Measurements from ENCODE around the gene ANKRD13D. TPM values are rescaled to one million over a fixed set of nuclear protein-coding genes. Genes with fewer than 3 reads are reported as not detected.

The ANKRD13D gene
- total and polyA plus RNA-seq, 9 donors, result 16.2 to 35.5 (median 30.6) TPM

DNA sequence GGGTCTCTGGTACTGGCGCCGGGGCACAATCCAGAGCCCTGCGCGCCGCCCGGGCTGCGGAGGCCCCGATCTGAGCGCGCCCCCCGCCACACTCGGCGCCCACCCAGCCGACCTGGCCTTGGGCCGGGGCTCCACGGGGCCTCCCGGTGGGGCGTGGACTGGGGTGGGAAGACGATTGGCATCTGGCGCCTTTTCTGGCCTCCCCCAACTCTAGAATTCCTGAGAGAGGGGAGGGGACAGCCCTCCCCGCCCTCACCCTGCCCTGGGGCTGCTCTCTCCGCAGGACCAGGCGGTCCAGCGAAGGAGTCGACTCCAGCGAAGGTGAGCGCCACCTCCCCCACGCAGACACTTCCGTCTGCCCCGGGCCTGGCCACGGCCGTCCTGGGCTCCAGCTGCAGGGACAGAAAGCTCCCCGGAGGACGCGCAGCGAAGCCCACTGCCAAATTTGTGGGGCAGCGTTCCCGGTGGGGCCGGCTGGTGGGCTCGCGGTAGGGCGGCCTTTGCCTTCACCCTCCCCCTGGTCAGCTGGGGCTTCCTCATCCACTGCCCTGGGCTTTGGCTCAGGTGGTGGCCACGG, 14.8 kb downstream of the ANKRD13D start:
- Histone ChIP-seq H3K36me3 (ENCODE audit: control insufficient read depth, insufficient read depth, low read length) (peaks cover 41% of the 10 kb centered on the region), H3K9me3 (replicated peaks; ENCODE audit: control insufficient read depth, low read depth, low read length) (no peaks in the 10 kb centered on the region), H3K27ac (ENCODE audit: low read length) (no peak overlapping the region), H3K27me3 (ENCODE audit: control insufficient read depth, insufficient read depth, low read length) (no peaks in the 10 kb centered on the region), H3K4me1 (ENCODE audit: control insufficient read depth, insufficient read depth, low read length) (peaks cover 42% of the 10 kb centered on the region), H3K4me3 (ENCODE audit: low read length) (peak overlapping the region; percentile 56)
- DNase-seq, result peak; percentile 40
- WGBS (ENCODE audit: insufficient coverage), result 2% methylated on average over 38 of the region's 43 CpGs

DNA sequence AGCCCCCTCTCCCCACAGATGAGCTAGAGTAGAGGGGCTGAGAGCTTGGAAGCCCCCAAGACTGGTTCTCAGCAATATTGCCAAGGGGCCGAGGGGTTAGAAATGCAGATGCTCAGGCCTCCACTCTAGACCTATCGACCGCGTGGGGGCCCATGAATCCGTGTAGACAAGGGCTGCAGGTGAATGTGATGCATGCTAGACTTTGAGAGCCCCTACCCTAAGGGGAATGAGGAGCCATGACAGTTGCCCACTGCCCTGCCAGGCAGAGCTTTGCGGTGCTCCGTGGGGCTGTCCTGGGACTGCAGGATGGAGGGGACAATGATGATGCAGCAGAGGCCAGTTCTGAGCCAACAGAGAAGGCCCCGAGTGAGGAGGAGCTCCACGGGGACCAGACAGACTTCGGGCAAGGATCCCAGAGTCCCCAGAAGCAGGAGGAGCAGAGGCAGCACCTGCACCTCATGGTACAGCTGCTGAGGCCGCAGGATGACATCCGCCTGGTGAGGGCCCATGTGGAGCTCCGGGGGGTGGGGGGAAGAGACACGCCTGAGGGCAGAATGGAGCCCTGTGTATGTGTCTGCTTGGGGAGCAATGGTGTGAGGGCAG, 15.5 kb downstream of the ANKRD13D start:
- no peaks in the 10 kb centered on the region for H3K9me3 ChIP-seq (replicated peaks; ENCODE audit: control insufficient read depth, low read depth, low read length)
- H3K4me1 ChIP-seq (ENCODE audit: control insufficient read depth, insufficient read depth, low read length), result peaks cover 42% of the 10 kb centered on the region
- no peaks in the 10 kb centered on the region for H3K27me3 ChIP-seq (ENCODE audit: control insufficient read depth, insufficient read depth, low read length)
- H3K4me3 ChIP-seq (ENCODE audit: low read length), result no peak overlapping the region
- H3K36me3 ChIP-seq (ENCODE audit: control insufficient read depth, insufficient read depth, low read length), result peaks cover 41% of the 10 kb centered on the region
- WGBS (ENCODE audit: insufficient coverage), result 55% methylated on average over 8 of the region's 14 CpGs
- H3K27ac ChIP-seq (ENCODE audit: low read length), result no peak overlapping the region
- DNase-seq, result peak; percentile 7

GRCh38 chr11:67306769-67307544, 17.9 kb downstream of the ANKRD13D start:
- peaks cover 37% of the 10 kb centered on the region for H3K36me3 ChIP-seq (ENCODE audit: control insufficient read depth, insufficient read depth, low read length)
- 86% methylated on average over 8 of the region's 19 CpGs for WGBS (ENCODE audit: insufficient coverage)

DNA sequence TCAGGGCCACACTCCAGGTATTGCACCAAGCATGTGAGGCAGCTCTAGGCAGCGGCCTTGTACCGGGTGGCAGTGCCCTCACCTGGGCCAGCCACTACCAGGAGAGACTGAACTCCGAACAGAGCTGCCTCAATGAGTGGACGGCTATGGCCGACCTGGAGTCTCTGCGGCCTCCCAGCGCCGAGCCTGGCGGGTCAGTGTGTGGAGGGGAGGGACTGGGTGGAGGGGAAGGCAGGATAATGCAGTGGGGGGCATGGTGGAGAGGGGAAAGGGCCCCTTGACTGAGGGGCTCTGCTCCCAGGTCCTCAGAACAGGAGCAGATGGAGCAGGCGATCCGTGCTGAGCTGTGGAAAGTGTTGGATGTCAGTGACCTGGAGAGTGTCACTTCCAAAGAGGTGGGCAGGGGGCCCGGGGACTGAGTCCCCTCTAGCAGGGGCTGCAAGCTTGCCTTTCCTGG, 18.5 kb downstream of the ANKRD13D start:
- Histone ChIP-seq H3K4me3 (ENCODE audit: low read length) (no peak overlapping the region), H3K4me1 (ENCODE audit: control insufficient read depth, insufficient read depth, low read length) (peaks cover 22% of the 10 kb centered on the region), H3K27me3 (ENCODE audit: control insufficient read depth, insufficient read depth, low read length) (no peaks in the 10 kb centered on the region), H3K36me3 (ENCODE audit: control insufficient read depth, insufficient read depth, low read length) (peaks cover 37% of the 10 kb centered on the region), H3K27ac (ENCODE audit: low read length) (no peak overlapping the region), H3K9me3 (replicated peaks; ENCODE audit: control insufficient read depth, low read depth, low read length) (no peaks in the 10 kb centered on the region)
- 67% methylated on average over 11 of the region's 12 CpGs for WGBS (ENCODE audit: insufficient coverage)
- DNase-seq, result no peak

More at GRCh38 chr11:67306769-67307544, 17.9 kb downstream of the ANKRD13D start:
- Histone ChIP-seq H3K4me3 (ENCODE audit: low read length) (no peak overlapping the region), H3K27me3 (ENCODE audit: control insufficient read depth, insufficient read depth, low read length) (no peaks in the 10 kb centered on the region), H3K9me3 (replicated peaks; ENCODE audit: control insufficient read depth, low read depth, low read length) (no peaks in the 10 kb centered on the region), H3K27ac (ENCODE audit: low read length) (no peak overlapping the region), H3K4me1 (ENCODE audit: control insufficient read depth, insufficient read depth, low read length) (peaks cover 29% of the 10 kb centered on the region)
- DNase-seq, result no peak

DNA sequence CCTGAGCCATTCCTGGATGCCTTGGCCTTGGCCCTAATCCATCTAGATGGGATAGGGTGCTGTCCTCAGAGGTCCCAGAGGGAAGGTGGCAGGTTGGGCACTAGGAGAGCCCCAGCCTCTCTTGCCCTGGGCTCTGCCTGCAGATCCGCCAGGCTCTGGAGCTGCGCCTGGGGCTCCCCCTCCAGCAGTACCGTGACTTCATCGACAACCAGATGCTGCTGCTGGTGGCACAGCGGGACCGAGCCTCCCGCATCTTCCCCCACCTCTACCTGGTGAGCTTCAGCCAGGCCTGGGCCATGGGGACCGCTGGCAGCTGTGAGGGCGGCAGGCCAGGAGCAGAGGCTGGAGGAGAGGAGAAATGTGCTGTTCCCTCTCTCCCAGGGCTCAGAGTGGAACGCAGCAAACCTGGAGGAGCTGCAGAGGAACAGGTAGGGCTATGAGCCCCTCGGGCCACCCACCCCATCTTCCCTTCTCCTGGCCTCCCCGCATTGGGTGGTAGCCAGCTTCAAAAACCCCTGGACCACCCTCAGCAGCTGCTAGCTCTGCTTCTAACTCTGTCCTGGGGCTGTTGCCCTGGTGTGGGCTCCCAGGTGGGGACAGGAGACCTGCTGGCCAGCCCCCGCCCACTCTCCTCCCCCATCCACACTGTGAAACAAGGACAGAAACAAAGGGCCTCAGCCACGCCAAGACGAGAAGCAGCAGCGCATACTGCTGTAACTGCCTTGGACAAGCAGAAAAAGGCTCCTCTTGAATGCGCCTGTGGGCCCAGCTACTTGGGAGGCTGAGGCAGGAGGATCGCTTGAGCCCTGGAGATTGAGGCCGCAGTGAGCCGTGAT, 19.1 kb downstream of the ANKRD13D start:
- peaks cover 37% of the 10 kb centered on the region for H3K36me3 ChIP-seq (ENCODE audit: control insufficient read depth, insufficient read depth, low read length)

DNA sequence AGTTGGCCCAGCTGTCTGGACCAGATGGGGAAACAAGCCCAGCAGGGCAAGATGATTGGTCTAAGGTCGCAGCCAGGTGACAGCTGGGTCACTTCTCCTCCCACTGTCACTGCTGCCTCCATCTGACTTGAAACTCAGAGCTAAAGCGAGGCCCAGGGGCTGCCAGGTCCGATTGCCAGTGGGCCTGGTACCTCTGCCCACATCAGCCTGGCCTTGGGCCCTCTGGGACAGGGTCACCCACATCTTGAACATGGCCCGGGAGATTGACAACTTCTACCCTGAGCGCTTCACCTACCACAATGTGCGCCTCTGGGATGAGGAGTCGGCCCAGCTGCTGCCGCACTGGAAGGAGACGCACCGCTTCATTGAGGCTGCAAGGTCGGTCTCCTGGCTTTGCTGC, 20.1 kb downstream of the ANKRD13D start:
- H3K27me3 ChIP-seq (ENCODE audit: control insufficient read depth, insufficient read depth, low read length), result no peaks in the 10 kb centered on the region
- peaks cover 37% of the 10 kb centered on the region for H3K36me3 ChIP-seq (ENCODE audit: control insufficient read depth, insufficient read depth, low read length)
- H3K4me3 ChIP-seq (ENCODE audit: low read length), result no peak overlapping the region
- 92% methylated on average over 10 of the region's 11 CpGs for WGBS (ENCODE audit: insufficient coverage)
- H3K4me1 ChIP-seq (ENCODE audit: control insufficient read depth, insufficient read depth, low read length), result peaks cover 13% of the 10 kb centered on the region
- no peak for DNase-seq
- H3K27ac ChIP-seq (ENCODE audit: low read length), result no peak overlapping the region
- no peaks in the 10 kb centered on the region for H3K9me3 ChIP-seq (replicated peaks; ENCODE audit: control insufficient read depth, low read depth, low read length)

More for the DNA sequence above, 19.1 kb downstream of the ANKRD13D start:
- H3K27me3 ChIP-seq (ENCODE audit: control insufficient read depth, insufficient read depth, low read length), result no peaks in the 10 kb centered on the region
- H3K27ac ChIP-seq (ENCODE audit: low read length), result no peak overlapping the region
- no peak for DNase-seq
- H3K4me1 ChIP-seq (ENCODE audit: control insufficient read depth, insufficient read depth, low read length), result peaks cover 17% of the 10 kb centered on the region
- no peak overlapping the region for H3K4me3 ChIP-seq (ENCODE audit: low read length)
- 79% methylated on average over 13 of the region's 20 CpGs for WGBS (ENCODE audit: insufficient coverage)
- no peaks in the 10 kb centered on the region for H3K9me3 ChIP-seq (replicated peaks; ENCODE audit: control insufficient read depth, low read depth, low read length)

GRCh38 chr11:67309661-67310061, 20.6 kb downstream of the ANKRD13D start:
- H3K27me3 ChIP-seq (ENCODE audit: control insufficient read depth, insufficient read depth, low read length), result no peaks in the 10 kb centered on the region
- no peak for DNase-seq
- no peak overlapping the region for H3K4me3 ChIP-seq (ENCODE audit: low read length)
- no peaks in the 10 kb centered on the region for H3K9me3 ChIP-seq (replicated peaks; ENCODE audit: control insufficient read depth, low read depth, low read length)
- peaks cover 9% of the 10 kb centered on the region for H3K4me1 ChIP-seq (ENCODE audit: control insufficient read depth, insufficient read depth, low read length)
- no peak overlapping the region for H3K27ac ChIP-seq (ENCODE audit: low read length)
- peaks cover 37% of the 10 kb centered on the region for H3K36me3 ChIP-seq (ENCODE audit: control insufficient read depth, insufficient read depth, low read length)
- WGBS (ENCODE audit: insufficient coverage), result 92% methylated on average over 11 of the region's 14 CpGs

DNA sequence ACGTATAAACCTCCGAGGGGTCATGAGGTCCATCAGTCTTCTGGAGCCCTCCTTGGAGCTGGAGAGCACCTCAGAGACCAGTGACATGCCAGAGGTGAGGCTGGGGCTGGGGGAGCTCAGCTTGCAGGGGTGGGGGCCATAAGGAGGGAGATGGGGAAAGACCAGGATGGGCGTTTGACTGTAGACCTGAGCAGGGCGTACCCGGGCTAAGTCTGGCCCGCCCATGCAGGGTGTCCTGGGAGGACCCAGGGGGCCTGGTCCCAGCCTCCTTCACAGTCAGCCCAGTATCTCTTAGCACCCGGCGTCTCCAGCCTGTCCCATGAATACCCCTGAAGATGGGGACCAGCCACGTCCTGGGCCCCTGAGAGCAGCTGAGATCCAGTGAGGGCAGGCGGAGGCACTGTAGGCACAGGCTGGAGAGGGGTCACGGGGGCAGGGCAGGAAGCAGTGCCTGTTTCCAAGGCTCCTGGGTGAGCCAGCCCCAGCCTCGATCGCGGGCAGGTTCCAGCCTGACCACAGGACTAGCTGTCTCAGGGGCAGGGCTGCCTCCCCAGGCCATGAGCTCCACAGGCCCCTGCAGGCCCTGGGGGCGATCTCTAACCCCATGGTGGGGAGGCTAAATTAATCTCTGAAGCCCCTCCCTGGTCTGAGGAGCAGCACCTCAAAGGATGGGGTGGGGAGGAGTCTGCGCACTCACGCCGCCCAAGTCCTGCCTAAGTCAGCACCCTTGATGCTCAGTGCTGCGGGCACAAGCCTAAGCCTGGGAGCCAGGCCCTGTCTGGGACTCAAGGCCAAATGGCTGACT, 21.3 kb downstream of the ANKRD13D start:
- WGBS (ENCODE audit: insufficient coverage), result 81% methylated on average over 17 of the region's 19 CpGs
- Histone ChIP-seq H3K36me3 (ENCODE audit: control insufficient read depth, insufficient read depth, low read length) (peaks cover 37% of the 10 kb centered on the region), H3K4me3 (ENCODE audit: low read length) (no peak overlapping the region), H3K27me3 (ENCODE audit: control insufficient read depth, insufficient read depth, low read length) (no peaks in the 10 kb centered on the region), H3K27ac (ENCODE audit: low read length) (no peak overlapping the region), H3K9me3 (replicated peaks; ENCODE audit: control insufficient read depth, low read depth, low read length) (no peaks in the 10 kb centered on the region), H3K4me1 (ENCODE audit: control insufficient read depth, insufficient read depth, low read length) (peaks cover 6% of the 10 kb centered on the region)
- DNase-seq, result no peak

DNA sequence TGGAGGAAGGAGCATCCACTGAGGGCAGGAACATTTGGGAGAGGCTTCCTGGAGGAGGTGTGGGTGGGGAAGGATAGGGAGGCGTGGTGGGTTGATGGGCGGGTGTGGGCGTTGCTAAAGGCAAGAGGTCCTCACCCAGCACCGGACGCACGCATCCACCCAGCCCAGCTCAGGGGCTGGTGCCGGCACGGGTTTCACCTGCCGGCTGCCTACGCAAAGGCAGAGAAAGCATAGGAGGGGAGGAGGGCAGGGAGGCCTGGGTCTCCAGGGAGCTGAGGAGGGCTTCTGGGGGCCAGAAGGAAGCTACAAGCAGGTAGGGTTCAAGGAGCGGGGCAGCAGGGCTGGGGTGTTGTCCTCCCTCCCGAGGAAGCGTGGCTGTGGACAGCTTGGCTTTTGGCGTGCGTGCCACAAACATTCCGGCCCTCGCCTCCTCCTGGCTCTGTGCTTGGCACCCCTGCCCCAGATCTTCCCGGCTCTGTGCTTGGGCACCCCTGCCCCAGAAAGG, 22.0 kb downstream of the ANKRD13D start:
- DNase-seq, result no peak
- Histone ChIP-seq H3K27me3 (ENCODE audit: control insufficient read depth, insufficient read depth, low read length) (no peaks in the 10 kb centered on the region), H3K9me3 (replicated peaks; ENCODE audit: control insufficient read depth, low read depth, low read length) (no peaks in the 10 kb centered on the region), H3K4me3 (ENCODE audit: low read length) (no peak overlapping the region), H3K27ac (ENCODE audit: low read length) (no peak overlapping the region), H3K4me1 (ENCODE audit: control insufficient read depth, insufficient read depth, low read length) (peaks cover 6% of the 10 kb centered on the region), H3K36me3 (ENCODE audit: control insufficient read depth, insufficient read depth, low read length) (peaks cover 37% of the 10 kb centered on the region)
- 84% methylated on average over 18 of the region's 18 CpGs for WGBS (ENCODE audit: insufficient coverage)
